Measurements from ENCODE around the gene IQCH.

Gene IQCH

DNA sequence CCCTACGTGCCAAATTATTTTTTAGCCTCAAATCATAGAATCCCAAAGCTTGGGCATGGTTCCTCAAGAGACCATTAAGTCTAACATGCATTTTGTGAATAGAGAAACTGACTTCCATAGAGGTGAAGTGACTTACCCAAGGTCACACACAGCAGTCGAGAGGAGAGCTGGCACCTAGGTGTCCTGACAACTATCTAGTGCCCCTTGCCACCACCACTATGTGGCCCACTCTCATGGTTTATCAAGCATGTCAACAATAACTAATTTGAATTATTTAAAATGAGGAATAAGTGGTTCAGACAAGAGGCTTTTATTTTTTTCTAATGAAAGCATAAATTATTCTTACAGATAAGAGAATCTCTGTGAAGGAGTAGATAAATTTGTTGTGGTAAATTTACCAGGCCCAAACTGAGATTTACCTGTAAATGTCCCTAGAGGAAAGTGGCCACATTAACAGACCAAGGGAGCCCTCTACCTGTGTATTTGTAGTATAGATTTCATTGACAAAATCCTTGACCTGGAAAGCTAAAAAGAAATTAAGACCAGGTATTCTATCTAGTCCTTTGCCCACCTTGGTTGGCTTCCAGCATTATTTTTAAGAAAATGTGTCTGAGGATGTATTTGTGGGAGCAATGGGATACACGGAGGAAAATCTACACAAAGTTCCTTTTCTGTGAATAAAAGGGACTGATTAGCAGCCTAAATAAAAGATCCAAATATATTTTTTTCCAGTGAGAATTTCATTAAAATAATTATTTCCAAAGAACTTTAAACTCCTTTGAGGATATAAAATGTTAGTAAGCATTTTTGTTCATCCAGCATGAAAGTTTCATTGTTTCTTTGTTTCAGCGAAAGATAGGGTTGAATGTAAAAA lies 49.1 kb downstream of the IQCH start:
- DNase-seq: peak; percentile 47

DNA sequence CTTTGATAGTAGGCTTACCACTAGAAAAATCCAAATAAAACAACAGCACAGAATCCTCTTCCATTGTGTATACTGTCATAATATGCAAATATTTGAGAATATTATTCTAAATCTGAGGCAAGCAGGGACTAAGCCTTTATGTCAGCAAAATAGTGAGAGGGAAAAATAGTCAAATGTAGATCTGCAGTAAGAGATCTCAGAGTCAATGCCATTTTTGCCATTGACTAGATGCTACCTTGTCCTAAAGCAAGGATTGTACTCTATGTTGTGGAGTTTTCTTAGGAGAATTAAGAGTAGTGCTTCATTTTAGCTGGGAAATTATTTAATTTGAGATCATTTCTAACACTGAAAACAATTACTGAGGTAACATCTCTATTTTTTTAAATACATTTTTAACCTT lies 50.2 kb downstream of the IQCH start:
- DNase-seq: no peak

DNA sequence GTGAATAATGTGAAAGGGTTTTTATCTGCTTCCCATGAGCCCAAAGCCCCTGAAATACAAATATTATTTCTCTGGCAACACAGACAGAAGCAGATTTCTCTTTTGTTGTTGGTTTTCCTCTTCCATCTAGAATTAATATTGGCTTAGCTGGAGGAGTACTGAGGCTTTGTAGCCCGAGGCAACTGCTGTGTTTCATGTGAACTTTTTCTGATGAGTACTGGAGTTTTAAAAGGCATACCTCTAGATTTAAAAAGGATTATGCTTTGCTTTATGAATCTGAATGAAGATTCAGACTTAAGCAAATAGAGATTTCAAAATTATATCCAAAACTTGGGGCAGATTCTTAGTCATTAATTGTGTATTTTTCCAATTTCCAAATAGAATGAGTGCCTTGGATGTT lies 50.9 kb downstream of the IQCH start:
- DNase-seq: no peak

DNA sequence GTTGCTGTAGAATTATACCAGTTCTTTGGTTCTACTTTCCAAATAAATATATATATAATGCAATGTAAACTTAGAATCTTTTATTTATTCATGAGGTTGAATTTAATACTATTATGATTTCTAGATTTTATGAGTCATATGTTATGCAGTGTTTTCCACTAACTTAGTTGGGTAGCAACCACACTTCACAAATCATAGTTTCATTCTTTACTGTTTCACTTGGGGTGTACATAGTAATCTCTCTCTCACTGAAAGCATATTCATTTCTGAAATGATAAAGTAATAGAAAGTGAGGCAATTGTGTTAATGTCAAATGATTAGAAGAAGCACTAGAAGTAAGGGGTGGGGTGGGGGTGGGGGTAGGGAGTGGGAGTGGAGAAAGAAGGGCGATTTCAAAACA lies 52.6 kb downstream of the IQCH start:
- no peak for DNase-seq

DNA sequence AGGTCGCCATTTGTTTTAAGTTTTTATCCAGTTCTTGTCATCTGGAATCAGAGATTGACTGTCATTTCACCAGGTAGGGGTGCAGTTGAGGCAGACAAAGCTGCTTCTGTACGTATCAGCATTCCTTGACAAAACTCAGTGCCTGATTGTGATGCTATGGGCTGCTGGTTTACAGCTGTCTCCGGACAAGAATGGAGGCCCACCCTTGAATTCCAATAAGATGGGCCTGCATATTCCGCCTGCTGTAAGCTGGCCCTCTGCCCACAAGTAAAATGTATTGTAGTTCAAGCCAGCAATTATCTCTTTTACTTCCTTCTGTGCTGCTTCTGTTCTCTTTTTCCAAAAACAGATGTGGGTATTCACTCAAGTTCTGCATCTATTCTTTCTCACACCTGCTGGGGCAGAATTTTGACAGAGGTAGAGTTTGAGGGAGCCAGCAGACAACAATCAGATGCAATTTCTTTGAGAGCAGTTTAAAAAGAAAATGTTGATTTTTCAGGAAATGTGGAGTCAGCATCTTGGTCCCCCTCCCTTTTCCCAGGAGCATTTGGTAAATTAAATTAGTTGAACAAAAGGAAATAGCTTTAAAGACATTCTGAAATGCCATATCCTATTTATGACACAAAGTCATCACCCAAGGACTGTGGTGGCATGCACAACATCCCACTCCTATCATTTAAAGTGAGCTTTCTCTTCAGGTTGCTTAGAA lies 53.5 kb downstream of the IQCH start:
- no peak for DNase-seq

DNA sequence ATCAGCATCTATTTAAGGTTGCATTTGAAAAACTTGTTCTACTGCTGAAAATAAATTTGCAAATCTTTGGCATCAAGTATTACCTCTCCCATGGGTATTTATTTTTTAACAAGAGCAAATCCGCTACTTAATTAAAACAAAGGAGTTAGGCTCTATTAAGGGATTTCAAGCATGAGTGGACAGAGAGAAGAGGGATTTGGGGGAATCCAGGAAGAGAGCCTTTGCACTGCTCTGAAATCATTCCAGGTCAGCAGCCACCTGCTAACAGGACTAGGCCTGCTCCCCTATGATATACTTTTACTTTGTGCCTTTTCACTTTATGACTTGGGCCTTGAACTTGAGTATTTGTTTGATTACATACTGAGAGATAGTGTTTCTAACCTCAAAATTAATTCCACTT lies 57.1 kb downstream of the IQCH start:
- no peak for DNase-seq

DNA sequence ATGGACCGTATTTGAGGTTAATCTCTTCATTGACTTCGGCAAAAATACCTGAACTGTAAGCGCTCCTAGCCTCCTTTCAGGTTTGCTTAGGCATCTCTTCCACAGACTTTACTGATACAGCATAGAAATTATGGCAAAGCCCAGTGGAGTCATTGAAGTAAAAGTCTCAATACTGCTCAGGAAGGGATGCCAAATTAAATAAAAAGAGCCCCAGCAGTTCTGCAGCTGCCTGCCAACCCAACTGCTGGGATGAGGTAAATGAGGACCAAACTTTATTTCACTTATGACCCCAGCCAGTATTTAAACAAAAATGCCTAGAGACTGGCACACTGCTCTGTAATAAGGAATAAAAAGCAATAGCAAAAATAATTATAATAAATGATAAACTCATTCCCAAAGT lies 65.4 kb downstream of the IQCH start:
- no peak for DNase-seq

DNA sequence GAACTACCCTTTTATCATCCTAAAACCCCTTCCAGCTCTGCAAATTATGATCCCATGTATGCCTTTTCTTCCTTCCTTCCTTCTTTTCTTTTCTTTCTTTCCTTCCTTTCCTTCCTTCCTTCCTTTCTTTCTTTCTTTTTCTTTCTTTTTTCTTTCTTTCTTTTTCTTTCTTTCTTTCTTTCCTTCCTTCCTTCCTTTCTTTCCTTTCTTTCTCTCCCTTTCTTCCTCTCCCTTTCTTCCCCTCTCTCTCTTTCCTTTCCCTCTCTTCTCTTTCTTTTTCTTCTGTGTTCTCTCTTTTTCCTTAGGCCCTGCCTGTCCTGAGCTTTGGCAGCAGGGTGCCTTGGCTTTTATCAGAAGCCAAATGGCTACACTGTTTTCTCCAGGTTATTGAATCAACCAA lies 66.8 kb downstream of the IQCH start:
- DNase-seq: no peak

DNA sequence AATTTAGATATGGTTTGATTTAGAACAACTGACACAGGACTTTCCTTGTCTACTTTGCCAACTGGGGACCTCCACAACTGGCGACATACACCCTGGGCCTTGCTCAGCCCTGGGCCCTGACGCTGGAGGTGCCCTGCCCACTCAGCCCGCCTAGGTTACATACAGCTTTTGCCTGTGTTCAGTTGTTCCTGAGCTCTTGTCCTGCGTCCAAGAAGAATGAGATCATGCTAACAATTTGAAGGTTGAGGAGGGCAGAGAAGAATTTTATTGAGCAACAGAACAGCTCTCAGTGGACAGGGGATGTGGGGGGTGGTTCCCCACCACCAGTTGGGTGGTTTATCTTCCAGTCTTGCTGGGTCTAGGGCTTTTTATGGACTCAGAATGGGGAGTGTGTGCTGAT lies 67.9 kb downstream of the IQCH start:
- no peak for DNase-seq

DNA sequence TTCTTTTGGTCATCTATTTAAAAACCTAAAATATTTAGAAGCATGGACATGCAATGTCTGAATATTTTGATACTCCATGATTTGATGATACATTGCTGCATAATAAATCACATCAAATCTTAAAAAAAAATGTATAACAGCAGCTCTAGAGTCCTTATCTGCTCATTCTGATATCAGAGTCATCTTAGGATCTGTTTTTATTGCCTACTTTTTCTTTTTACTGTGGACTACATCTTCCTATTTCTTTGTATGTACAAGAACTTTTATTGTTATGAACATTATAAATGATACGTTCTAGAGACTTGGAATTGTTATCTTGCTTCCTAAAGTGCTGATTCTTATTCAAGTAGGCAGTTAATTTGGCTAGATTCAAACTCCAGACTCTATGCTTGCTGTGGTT lies 72.7 kb downstream of the IQCH start:
- DNase-seq: no peak

DNA sequence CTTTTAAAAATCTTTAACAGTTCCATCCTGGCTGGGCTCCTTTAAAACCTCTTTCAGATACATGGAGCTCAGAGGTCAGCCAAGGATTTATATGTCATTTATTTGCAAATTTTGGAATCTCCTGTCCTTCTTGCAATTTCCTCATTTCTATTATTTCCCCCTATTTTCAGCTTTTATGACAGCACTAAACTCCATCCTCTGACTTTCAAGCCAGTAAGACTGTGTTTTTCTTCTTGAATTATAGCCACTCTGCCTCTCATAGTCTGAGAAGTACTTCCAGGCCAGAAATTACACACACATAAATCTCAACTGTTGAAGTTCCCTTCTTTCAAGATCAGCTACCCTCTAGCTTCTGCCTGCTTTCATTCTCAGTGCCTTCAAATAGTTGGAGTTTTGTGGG lies 73.2 kb downstream of the IQCH start:
- no peak for DNase-seq

DNA sequence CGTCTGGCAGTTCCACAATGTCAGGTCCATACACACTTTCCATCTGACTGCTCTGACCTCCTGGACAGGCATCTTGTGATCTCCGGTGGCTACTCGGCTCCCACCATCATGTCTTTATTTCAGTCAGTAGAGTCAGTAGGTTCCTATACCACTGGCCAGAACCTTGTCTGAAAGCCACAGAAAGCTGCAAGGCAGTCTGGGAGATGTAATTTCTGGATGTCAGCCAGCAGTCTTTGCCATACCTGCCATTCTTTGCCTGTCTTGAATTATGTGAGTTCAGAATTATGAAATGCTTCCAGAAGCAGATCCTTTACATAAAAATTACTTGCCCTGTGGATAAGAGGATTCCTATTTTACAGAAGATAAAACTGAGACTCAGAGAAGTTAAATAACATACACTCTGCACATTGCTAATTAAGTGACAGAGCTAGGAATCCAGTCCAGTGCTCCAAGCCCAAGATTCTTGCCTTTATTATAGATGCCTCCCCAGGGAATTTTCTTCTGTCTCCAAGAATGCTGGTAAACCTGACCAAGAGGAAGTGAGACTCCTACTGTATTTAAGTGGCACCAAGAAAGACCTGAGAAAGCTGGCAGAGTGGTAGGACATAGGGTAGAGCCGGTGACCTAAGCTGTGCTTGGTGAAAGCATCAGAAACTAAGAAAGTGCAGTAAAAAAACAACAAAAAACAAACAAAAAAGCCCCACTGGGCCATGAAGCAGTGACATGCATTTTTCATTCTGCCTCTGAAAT lies 75.6 kb downstream of the IQCH start:
- no peak for DNase-seq

DNA sequence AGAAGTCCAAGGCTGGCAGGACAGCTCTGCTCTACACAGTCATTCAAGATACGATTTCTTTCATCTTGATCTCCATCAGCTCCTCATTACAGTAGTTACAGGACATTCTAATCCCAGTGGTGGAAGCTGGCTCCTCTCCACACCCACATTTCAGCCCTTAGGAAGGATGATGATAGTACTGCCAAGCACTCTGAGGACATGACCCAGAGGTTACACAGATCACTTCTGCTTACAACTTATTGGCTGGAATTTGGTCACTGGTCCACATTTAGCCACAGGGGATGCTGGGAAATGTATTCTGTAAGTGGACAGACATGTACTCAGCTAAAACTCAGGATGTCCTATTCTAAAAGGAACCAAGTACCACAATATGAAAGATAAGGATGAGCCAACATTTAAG lies 77.1 kb downstream of the IQCH start:
- DNase-seq: no peak

DNA sequence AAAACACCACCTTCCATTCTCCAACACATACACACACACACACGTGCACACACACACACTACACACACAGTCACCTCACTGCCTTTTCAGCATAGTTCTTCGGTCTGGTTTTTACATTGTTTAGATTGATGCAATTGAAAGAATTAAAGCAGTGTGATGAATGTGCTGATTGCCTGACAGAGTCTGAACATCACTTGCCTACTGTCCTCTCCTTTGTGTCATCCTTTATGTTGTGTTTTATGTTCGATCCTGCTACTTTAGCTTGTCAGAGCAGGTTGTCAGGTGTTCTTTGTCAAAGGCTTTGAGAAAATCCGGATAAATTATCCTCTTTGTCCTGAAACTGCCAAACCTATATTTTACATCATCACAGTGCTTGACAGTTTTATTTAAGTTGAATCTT lies 80.4 kb downstream of the IQCH start:
- no peak for DNase-seq

DNA sequence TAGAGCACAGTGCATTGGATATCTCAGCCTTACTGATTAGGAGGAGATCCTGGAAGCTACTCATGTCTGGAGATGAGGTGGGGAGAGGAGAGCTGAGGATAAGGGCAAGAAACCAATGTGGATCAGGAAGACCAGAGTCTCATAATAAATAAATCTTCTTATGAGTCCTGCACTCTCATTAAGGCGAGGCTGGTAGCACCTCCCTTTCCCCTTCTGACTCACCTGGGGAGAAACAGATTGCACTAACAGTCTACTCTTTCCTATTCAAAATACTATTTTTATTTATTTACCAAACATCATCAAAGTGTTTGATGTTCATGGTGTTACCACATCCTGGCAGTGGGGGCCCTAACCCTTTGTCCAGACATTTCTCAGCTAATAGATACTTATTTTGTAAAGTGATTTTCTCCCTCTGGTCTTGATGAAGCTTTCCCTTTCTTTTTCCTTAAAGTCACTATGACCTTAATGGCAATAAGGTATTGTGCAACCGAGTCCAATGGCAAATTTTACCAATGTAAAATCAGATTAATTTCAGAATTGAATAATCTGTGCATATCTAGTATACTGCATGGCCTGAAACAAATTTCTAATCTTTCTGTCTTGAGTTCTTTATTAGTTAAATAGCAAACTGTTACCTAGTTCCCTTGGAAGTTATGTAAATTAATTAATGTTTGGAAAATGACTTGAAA lies 81.1 kb downstream of the IQCH start:
- DNase-seq: no peak

DNA sequence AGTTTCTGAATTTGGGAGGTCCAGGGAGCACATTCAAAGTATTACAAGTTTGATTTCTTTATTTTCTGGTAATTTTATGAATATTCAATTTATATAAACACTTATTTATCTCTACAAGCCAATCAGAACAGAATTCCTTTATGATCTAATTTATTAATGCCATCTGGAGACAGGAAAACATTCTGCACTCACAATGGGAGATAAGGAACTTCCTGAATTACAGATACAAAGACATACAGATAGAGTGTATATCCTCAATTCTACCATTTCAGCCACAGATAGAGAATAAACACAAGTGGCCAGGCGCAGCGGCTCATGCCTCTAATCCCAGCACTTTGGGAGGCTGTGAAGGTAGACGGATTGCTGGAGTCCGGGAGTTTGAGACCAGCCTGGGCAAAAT lies 86.0 kb downstream of the IQCH start:
- DNase-seq: no peak

DNA sequence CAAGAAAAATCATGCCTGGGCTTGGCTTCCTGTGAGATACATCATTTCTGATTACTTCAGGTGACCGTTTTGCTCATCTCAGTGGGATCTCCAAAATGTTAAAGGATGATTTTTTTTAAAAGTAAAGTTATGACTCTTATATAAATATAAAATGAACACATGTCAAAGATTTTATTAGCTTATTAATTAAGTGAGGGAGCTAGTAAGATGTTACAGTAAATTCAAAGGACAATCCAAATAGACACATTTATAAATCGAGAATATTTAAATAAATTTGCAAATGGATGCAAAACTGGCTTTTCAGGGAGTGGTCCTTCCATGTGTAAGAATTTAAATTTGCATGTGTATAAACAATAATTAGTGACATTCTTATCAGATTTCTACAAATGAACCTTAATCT lies 87.0 kb downstream of the IQCH start:
- DNase-seq: no peak

DNA sequence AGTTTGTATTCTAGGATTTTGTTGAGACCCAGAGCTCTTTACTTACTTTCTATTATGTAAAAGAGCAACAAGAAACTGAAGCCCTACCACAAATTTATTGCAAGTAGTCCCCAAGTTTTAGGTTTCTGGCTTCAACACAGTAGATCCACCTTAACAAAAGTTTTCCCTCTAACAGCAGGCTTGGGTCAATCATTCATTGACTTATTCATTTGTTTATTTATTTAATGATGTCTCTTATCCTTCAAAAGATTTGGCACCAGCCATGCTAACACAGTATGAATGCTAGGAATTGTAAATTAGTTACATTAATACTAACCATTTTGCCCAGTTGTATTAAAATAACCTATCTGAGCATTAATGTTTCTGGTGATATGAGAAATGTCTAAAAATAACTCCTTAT lies 88.6 kb downstream of the IQCH start:
- DNase-seq: no peak

DNA sequence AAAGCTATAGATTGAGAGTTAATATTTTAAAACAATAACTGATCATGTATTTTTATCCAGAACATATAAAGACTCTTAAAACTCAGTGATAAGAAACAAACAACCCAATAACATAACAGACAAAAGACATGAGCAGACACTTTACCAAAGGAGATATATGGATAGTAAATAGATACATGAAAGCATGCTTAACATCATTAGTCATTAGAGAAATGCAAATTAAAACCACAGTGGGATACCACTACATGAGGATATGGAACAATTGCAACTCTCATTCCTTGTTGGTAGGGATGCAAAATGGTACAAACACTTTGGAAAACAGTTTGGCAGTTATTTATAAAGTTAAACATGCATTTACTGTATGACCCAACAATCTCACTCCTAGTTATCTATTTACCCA lies 95.0 kb downstream of the IQCH start:
- no peak for DNase-seq

DNA sequence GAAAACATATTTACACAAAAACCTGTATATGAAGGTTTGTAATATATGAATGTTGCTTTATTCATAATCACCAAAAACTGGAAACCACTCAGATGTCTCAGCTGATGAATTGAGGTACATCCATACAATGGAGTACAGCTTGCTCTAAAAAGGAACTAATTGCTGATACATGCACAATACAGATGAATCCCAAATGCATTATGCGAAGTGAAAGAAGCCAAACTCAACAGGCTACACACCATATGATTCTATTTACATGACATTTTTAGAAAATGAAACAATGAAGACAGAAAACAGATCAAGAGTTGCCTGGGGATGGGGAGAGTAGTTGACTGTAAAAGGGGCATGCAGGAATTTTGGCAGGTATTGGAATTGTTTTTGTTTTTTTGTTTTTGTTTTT lies 95.5 kb downstream of the IQCH start:
- DNase-seq: no peak

DNA sequence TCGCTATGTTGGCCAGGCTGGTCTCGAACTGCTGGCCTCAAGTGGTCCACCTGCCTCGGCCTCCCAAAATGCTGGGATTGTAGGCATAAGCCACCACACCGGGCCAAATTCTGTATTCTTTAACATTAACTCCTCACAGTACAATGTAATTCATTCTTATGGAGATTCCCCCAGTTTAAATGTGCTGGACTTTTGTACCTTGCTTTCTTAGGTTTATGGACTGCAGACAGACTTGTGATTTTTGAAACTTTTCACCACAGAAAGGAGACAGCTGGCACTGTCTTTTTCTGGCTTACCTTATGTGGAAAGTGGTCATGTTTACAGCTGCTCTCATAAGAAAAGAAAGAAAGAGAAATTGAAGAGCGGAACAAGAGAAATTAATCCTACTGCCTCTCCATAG lies 103.8 kb downstream of the IQCH start:
- DNase-seq: no peak

DNA sequence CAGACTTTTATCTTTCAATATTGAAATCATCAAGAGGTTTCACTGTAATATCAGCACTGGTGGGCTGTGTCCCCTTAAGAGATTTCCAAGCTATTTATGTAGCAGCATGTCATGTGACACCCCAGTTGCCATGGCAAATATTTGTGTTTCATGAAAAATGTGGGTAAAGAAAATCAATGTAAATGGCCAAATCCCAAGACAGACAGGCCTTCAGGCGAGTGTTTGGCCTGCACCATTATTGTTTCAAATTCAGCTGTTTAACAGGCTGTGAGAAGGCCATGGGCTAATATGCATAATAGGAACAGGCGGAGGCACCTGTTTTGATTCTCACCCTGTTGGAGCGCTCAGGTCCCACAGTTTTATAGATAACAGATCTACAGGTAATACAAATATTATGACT lies 104.2 kb downstream of the IQCH start:
- no peak for DNase-seq

DNA sequence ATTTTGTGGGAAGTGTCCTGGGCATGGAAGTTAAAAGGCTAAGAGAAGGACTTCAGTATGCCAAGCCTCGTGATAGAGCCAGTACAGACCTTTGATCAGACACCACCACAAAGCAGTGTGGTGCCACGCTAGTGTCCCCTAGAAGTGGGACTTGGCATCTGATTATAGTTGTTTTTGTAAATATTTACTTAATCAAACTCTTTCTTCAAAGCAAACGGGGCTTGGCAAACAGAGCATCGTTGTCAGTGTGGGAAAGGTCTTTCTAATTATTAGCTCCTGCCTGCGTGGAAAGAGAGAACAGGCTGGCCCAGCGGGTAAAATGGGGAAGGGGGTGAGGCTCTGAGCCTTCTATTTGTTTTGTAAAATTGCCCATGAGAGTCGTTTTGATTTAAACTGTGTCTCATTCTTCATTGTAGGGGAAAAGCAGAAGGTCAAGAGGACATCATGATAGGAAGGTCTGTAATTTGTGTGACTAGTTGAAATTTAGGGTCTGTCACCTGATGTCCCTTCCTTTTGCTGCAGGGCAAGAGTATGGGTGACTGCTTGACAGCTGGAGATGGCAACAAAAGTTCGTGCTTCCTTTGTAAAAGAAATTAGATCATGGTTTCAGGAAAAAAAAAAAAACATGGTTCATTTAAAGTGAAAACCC lies 105.0 kb downstream of the IQCH start:
- DNase-seq: no peak

All from CD4-positive, alpha-beta T cell treated with Interleukin-17A for 4 hours (primary cell).